ENCODE measurements around the gene FARS2.
A peak's percentile ranks its signal among the peaks of the same experiment; 100 is the strongest.

Gene FARS2

DNA sequence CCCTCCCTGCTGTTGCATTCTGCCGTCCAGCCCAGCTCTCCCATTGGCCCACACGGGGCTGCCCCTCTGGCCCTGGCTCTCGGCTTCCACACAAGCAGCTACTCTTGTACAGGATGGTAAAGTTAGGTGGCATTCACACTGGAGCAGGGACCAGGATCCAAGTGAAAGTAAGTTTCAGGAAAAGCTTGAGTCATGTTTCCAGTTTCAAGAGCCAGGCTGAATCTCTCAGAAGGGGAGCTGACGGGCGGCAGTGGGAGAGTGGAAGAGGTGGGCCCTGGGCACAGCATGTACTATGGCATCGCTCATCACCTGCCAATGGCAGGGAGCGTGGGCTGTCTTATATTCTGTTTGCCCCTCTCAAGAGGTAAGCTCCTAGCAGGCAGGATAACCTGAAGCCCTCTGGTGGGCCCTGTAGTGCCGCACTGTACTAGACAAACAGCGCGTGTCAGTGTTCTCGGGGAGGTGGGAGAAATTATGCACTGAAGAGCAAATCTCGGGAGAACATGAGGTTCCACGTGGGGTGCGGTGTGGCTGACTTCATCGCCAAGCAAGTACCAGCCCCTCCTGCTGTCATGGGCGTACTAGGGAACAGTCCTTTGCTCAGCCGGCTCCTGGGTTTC lies 503.9 kb downstream of the FARS2 start:
- Histone ChIP-seq H3K27ac (peak overlapping the region; percentile 84 to 89), H3K4me3 (peak overlapping the region; percentile 56)
- peak; percentile 81 for DNase-seq (ENCODE audit: low spot score)
- TF ChIP-seq, protein P1, sequence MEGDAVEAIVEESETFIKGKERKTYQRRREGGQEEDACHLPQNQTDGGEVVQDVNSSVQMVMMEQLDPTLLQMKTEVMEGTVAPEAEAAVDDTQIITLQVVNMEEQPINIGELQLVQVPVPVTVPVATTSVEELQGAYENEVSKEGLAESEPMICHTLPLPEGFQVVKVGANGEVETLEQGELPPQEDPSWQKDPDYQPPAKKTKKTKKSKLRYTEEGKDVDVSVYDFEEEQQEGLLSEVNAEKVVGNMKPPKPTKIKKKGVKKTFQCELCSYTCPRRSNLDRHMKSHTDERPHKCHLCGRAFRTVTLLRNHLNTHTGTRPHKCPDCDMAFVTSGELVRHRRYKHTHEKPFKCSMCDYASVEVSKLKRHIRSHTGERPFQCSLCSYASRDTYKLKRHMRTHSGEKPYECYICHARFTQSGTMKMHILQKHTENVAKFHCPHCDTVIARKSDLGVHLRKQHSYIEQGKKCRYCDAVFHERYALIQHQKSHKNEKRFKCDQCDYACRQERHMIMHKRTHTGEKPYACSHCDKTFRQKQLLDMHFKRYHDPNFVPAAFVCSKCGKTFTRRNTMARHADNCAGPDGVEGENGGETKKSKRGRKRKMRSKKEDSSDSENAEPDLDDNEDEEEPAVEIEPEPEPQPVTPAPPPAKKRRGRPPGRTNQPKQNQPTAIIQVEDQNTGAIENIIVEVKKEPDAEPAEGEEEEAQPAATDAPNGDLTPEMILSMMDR (IDR thresholded peaks at IDR 0.05): no peak

DNA sequence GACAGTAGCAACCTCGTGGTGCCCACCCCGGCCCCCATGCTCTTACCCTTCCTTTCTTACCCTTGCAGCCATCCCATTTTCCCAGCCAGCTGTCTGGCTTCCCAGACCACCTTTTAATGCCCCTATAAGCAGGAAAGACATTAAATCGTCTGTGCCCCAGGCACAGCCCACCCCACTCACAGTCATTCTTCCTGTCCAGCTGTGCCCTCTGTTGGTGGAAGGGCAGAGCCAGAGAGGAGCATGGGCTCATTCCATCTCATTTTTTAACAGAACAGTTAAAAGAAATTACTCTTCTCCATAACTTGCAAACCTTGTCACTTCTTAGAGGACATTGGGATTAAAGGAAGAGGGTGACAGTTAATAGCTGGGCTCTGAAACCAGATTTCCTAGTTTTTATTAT lies 504.9 kb downstream of the FARS2 start:
- TF ChIP-seq, protein P1 (IDR thresholded peaks at IDR 0.05): no peak
- no peak for DNase-seq (ENCODE audit: low spot score)
- no peak overlapping the region for H3K4me3 ChIP-seq
- no peak overlapping the region for H3K27ac ChIP-seq

DNA sequence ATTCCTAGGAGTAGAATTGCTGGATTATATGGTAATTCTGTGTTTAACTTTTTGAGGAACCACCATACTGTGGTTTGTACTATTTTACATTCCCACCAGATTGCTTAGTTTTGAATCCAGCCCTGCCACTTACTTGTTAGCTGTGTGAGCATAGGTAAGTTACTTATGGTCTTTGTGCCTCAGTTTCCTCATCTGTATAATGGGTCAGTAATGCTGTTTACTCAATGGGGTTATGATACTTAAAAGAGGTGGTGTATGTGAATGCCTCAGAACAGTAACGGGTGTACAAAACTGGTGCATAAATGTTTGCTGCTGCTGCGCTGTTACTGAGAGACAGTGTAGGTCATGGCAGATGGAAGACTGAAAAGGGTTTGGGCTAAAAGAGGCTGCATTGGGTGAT lies 506.2 kb downstream of the FARS2 start:
- no peak overlapping the region for H3K4me3 ChIP-seq
- TF ChIP-seq, protein P1 (IDR thresholded peaks at IDR 0.05): no peak
- DNase-seq (ENCODE audit: low spot score): no peak
- H3K27ac ChIP-seq: no peak overlapping the region

DNA sequence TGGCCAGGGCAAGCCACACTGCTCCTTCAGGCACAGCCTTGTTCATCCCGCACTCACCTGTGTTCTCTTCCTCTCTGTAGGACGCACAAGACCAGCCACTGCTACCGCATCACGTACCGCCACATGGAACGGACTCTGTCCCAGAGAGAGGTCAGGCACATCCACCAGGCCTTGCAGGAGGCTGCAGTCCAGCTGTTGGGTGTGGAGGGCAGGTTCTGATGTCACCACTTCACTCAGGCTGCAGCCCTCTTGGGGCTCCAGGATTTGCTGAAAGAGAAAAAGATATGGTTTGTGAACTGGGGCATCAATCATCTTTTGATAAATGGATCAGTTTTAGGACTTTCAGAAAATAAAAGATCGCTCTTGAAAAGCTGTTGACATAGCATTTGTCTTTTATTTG lies 509.9 kb downstream of the FARS2 start:
- Histone ChIP-seq H3K27ac (no peak overlapping the region), H3K4me3 (no peak overlapping the region)
- TF ChIP-seq, protein P1 (IDR thresholded peaks at IDR 0.05): no peak
- DNase-seq (ENCODE audit: low spot score): peak; percentile 21

DNA sequence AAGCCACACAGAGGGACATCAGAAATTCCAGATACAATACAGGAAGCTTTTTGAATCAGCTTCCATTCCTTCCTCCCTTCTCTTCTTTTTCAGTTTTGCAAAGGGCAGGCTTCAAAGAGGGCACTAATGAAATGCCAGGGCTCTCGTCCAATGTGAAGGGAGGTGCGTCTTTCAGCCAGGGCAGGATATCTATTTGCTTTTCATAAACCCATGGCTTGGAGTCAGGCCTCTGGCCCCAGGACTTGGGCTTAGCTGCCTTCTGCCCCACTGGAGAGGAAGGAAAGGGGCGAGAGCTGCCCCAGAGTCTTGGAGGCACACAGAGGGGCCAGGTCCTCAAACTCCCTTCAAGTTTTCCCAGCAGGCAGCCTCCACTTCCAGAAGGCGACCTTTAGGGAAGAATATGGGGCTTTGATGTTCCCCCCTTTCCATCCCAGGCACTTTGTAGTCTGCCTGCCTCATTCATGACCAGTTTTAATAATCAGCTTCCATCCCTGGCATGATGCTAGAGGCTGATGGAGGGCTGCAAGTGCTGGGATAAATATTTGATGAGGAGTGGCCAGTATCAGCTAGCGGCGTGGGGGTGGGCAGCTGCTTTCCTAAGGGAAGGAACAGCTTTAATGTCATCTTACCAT lies 510.6 kb downstream of the FARS2 start:
- Histone ChIP-seq H3K4me3 (no peak overlapping the region), H3K27ac (no peak overlapping the region)
- TF ChIP-seq, protein P1 (IDR thresholded peaks at IDR 0.05): no peak
- no peak for DNase-seq (ENCODE audit: low spot score)

DNA sequence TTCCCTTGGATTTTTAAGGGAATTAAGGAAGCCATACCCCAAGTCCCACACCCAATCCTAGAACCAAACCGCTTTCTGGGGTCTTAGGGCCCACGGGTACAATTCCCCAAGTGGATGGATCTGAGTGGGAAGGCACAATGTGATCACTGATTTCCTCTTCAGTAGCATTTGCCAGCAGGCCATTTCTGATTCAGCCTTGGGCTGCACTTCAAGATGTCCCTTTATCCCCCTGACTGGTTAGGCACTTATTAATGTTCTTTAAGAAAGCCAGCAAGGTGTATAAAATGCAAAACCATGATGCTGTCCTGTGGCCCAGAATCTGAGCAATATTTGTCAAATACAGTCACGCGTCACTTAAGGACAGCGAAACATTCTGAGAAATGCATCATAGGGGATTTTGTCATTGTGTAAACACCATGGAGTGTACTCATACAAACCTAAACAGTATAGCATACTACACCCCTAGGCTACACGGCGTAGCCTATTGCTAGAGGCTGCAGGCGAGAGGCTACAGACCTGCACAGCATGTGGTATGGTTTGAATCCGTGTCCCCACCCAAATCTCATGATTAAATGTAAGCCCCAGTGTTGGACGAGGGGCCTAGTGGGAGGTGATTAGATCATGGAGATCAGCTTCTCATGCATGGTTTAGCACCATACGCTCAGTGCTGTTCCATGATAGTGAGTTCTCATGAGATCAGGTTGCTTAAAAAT lies 511.3 kb downstream of the FARS2 start:
- H3K4me3 ChIP-seq: no peak overlapping the region
- no peak overlapping the region for H3K27ac ChIP-seq
- DNase-seq (ENCODE audit: low spot score): no peak
- TF ChIP-seq, protein P1 (IDR thresholded peaks at IDR 0.05): no peak

Data from coronary artery (tissue), 2 donors.